G401.6 (cell line): ENCODE data around the gene TBX19.

Experiments
- FAIRE-seq: peaks from 2 replicates; lab custom pipeline; 2012; peaks lifted over from hg19 to GRCh38; lab: Jason Lieb, UNC

Gene TBX19

GRCh38 chr1:168281603-168282325 is 1.1 kb downstream of the TBX19 start:
- FAIRE-seq: no peak

- no peak for FAIRE-seq
Observed at GRCh38 chr1:168285521-168285790, 4.8 kb downstream of the TBX19 start.

GRCh38 chr1:168285971-168286927 is 5.6 kb downstream of the TBX19 start:
- FAIRE-seq: no peak

GRCh38 chr1:168287237-168287664 is 6.6 kb downstream of the TBX19 start:
- FAIRE-seq: no peak

- no peak for FAIRE-seq
Observed at GRCh38 chr1:168288311-168289052, 7.8 kb downstream of the TBX19 start.

- FAIRE-seq: no peak
Observed at GRCh38 chr1:168291222-168291837, 10.7 kb downstream of the TBX19 start.

GRCh38 chr1:168293356-168293755 is 12.7 kb downstream of the TBX19 start:
- no peak for FAIRE-seq

- FAIRE-seq: no peak
Observed at GRCh38 chr1:168295411-168296114, 14.9 kb downstream of the TBX19 start.

- no peak for FAIRE-seq
Observed at GRCh38 chr1:168297019-168297730, 16.5 kb downstream of the TBX19 start.

- no peak for FAIRE-seq
Observed at GRCh38 chr1:168298446-168298845, 17.8 kb downstream of the TBX19 start.

- FAIRE-seq: no peak
Observed at GRCh38 chr1:168300626-168301025, 19.9 kb downstream of the TBX19 start.

- no peak for FAIRE-seq
Observed at GRCh38 chr1:168301664-168302320, 21.1 kb downstream of the TBX19 start.

- no peak for FAIRE-seq
Observed at GRCh38 chr1:168303716-168304540, 23.3 kb downstream of the TBX19 start.

- FAIRE-seq: no peak
Observed at GRCh38 chr1:168304865-168305264, 24.2 kb downstream of the TBX19 start.

- FAIRE-seq: no peak
Observed at GRCh38 chr1:168312718-168313604, 32.3 kb downstream of the TBX19 start.

- FAIRE-seq: no peak
Observed at GRCh38 chr1:168316142-168316541, 35.5 kb downstream of the TBX19 start.

- no peak for FAIRE-seq
Observed at GRCh38 chr1:168317309-168317708, 36.6 kb downstream of the TBX19 start.

GRCh38 chr1:168319691-168320090 is 39.0 kb downstream of the TBX19 start:
- FAIRE-seq: no peak

- FAIRE-seq: no peak
Observed at GRCh38 chr1:168320149-168320548, 39.5 kb downstream of the TBX19 start.
